RWPE1 (cell line): ENCODE measurements around the gene ZNF831.

ENCODE experiments used
- CTCF ChIA-PET: fragments of 350-600 bp; sonication (Branson Sonifier 250); formaldehyde crosslinking; extraction: SDS; loops from one replicate; lab custom pipeline; 2021; lab: Yijun Ruan, JAX
- POLR2A ChIA-PET: fragments of 400-600 bp; formaldehyde crosslinking; extraction: SDS; loops from one replicate; lab custom pipeline; 2020; ENCODE audit warnings: antibody characterized with exemption; ENCODE audit not compliant: low non-redundant PET; lab: Yijun Ruan, JAX
- DNase-seq: peaks from one replicate; pipeline ENCODE4 v3.0.0; 2012; ENCODE audit warnings: low spot score
- H3K27ac ChIP-seq: fragments of 450-650 bp; 2 replicates; pipeline ENCODE4 v1.5.1; 2017
- CTCF ChIP-seq: fragments of 450-650 bp; conservative IDR thresholded peaks from 2 replicates; pipeline ENCODE4 v1.5.1; 2017; ENCODE audit warnings: low read depth, mild to moderate bottlenecking

The ZNF831 gene

GRCh38 chr20:59163631-59164530 is at the start of gene ZNF831:
Gene ZNF831, plus strand, starts transcription at chr20:59163821. Its CDS starts 27,199 bp downstream, at chr20:59191020.
- ChIA-PET CTCF (interaction anchor here (0.5 to 1.1 kb wide), 4 partner anchors 11 to 617 kb away, joined by 3 to 6 read pairs (median 3); no protein-coding TSS in a partner anchor), POLR2A (no interaction called here)
- no peak for TF ChIP-seq CTCF
- no peak for DNase-seq
- no peak within 1 kb of the TSS for H3K27ac ChIP-seq

GRCh38 chr20:59117526-59117925 is 46.1 kb upstream of the ZNF831 start:
- ChIA-PET CTCF (no interaction called here), POLR2A (no interaction called here)
- no peak for DNase-seq
- no peak for TF ChIP-seq CTCF
- H3K27ac ChIP-seq = no peak overlapping the region

- POLR2A ChIA-PET = no interaction called here
- TF ChIP-seq CTCF = no peak
- CTCF ChIA-PET = interaction anchor here (0.6 kb wide), 1 partner anchor 31 kb away, joined by 3 read pairs; no protein-coding TSS in a partner anchor
These were observed 44.8 kb upstream of the ZNF831 start for GRCh38 chr20:59118855-59119254.

GRCh38 chr20:59120491-59120890 is 43.1 kb upstream of the ZNF831 start:
- POLR2A ChIA-PET = no interaction called here
- CTCF ChIA-PET = interaction anchor here (1.0 kb wide), 1 partner anchor 103 kb away, joined by 4 read pairs; no protein-coding TSS in a partner anchor
- DNase-seq = no peak
- no peak for TF ChIP-seq CTCF
- no peak overlapping the region for H3K27ac ChIP-seq

More at GRCh38 chr20:59118855-59119254, 44.8 kb upstream of the ZNF831 start:
- no peak overlapping the region for H3K27ac ChIP-seq
- DNase-seq = no peak

GRCh38 chr20:59120919-59121318 is 42.7 kb upstream of the ZNF831 start:
- ChIA-PET POLR2A (no interaction called here), CTCF (interaction anchor here (0.6 to 1.0 kb wide), 3 partner anchors 102 to 350 kb away, joined by 3 to 4 read pairs (median 4); no protein-coding TSS in a partner anchor)
- no peak for TF ChIP-seq CTCF
- H3K27ac ChIP-seq = no peak overlapping the region
- no peak for DNase-seq

GRCh38 chr20:59121714-59122565 is 41.7 kb upstream of the ZNF831 start:
- no peak overlapping the region for H3K27ac ChIP-seq
- ChIA-PET POLR2A (no interaction called here), CTCF (interaction anchor here (0.6 to 1.2 kb wide), 4 partner anchors 34 to 351 kb away, joined by 3 to 4 read pairs (median 4); no protein-coding TSS in a partner anchor)
- no peak for DNase-seq
- TF ChIP-seq CTCF = no peak
